ENCODE measurements around the gene TIMM17A. TPM values are rescaled to one million over a fixed set of nuclear protein-coding genes. Genes with fewer than 3 reads are reported as not detected.

TIMM17A gene
- total and polyA plus RNA-seq, 2 of the 4 experiments (the other 2 are of a cell fraction): 80.4 to 87.3 TPM

GRCh38 chr1:201930803-201931202 lies 24.5 kb upstream of the TIMM17A start:
- no peak overlapping the region for H2AK9ac ChIP-seq (replicated peaks; ENCODE audit: low read depth, low read length, poor library complexity)
- no TSS peak for BruUV-seq (replicated peaks)
- DNase-seq: no peak
- peaks cover 6% of the 10 kb centered on the region; the same call in 1 of the 2 replicates for H4K20me1 ChIP-seq (ENCODE audit: insufficient read depth, low read length)
- H3K4me3 ChIP-seq (ENCODE audit: insufficient read depth, low read depth, low read length): no peak overlapping the region
- peaks cover 11% of the 10 kb centered on the region for H3K4me1 ChIP-seq (ENCODE audit: control insufficient read depth, insufficient read depth, low read length)
- H4K91ac ChIP-seq (ENCODE audit: insufficient read depth, low read depth, low read length): no peak overlapping the region
- H2BK15ac ChIP-seq (ENCODE audit: low read depth, low read length): no peak overlapping the region
- intact Hi-C loops (cut with micrococcal nuclease): no loop called here
- H2AK5ac ChIP-seq (ENCODE audit: low read depth, low read length): no peak overlapping the region
- H3K56ac ChIP-seq (ENCODE audit: extremely low read depth, insufficient read depth, low read length): no peak overlapping the region
- no peaks in the 10 kb centered on the region for H3K9me3 ChIP-seq (ENCODE audit: control insufficient read depth, insufficient read depth, low read length)
- no peak overlapping the region for H3K23ac ChIP-seq (ENCODE audit: low read depth, low read length)
- dilution Hi-C loops (cut with HindIII; ENCODE audit: low sequenced_read_pairs, unreplicated experiment): no loop called here
- in situ Hi-C loops (cut with MboI; ENCODE audit: low sequenced_read_pairs): no loop called here
- ATAC-seq (ENCODE audit: low read depth): no peak
- CTCF ChIA-PET: interaction anchor here (0.6 kb wide), 1 partner anchor 24 kb away, joined by 3 read pairs; no protein-coding TSS in a partner anchor
- peaks cover 25% of the 10 kb centered on the region for H3K36me3 ChIP-seq (ENCODE audit: control insufficient read depth, insufficient read depth, low read length)
- H2BK120ac ChIP-seq (ENCODE audit: low read depth, low read length): no peak overlapping the region
- TF ChIP-seq CTCF (conservative IDR thresholded peaks at IDR 0.05; ENCODE audit: low read depth, low read length) (no peak), RFX5 (IDR thresholded peaks at IDR 0.05; ENCODE audit: low read depth, low read length) (no peak), FOS (IDR thresholded peaks at IDR 0.05; ENCODE audit: low read depth, low read length) (no peak), BHLHE40 (IDR thresholded peaks at IDR 0.05; ENCODE audit: low read depth, low read length) (no peak), MAFK (IDR thresholded peaks at IDR 0.05; ENCODE audit: low read depth, low read length) (no peak), POLR2A (IDR thresholded peaks at IDR 0.05; ENCODE audit: low read depth, low read length) (no peak), SMC3 (IDR thresholded peaks at IDR 0.05; ENCODE audit: low read depth, low read length) (no peak), RAD21 (IDR thresholded peaks at IDR 0.05; ENCODE audit: low read length) (no peak), NFE2L2 (IDR thresholded peaks at IDR 0.05; ENCODE audit: low read depth, low read length) (no peak), CHD1 (IDR thresholded peaks at IDR 0.05; ENCODE audit: low read depth, low read length) (no peak), MXI1 (IDR thresholded peaks at IDR 0.05; ENCODE audit: borderline replicate concordance, low read depth, low read length) (no peak), ELK1 (IDR thresholded peaks at IDR 0.05; ENCODE audit: borderline replicate concordance, low read depth, low read length) (no peak), RCOR1 (IDR thresholded peaks at IDR 0.05; ENCODE audit: insufficient replicate concordance, low read length) (no peak), CEBPB (IDR thresholded peaks at IDR 0.05; ENCODE audit: low read depth, low read length) (no peak), MAZ (IDR thresholded peaks at IDR 0.05; ENCODE audit: borderline replicate concordance, low read depth, low read length) (no peak)
- TF ChIP-seq, protein P1, sequence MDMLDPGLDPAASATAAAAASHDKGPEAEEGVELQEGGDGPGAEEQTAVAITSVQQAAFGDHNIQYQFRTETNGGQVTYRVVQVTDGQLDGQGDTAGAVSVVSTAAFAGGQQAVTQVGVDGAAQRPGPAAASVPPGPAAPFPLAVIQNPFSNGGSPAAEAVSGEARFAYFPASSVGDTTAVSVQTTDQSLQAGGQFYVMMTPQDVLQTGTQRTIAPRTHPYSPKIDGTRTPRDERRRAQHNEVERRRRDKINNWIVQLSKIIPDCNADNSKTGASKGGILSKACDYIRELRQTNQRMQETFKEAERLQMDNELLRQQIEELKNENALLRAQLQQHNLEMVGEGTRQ (IDR thresholded peaks at IDR 0.05; ENCODE audit: low read depth, low read length): no peak
- H4K5ac ChIP-seq (ENCODE audit: low read depth, low read length): no peak overlapping the region
- no peak overlapping the region for H3K27ac ChIP-seq (ENCODE audit: insufficient read depth, low read length)
- no peak overlapping the region for H3K4ac ChIP-seq (ENCODE audit: low read depth, low read length)
- peaks cover 18 to 67% of the 10 kb centered on the region in 2 experiments for H3K79me1 ChIP-seq (ENCODE audit: low read depth in 1 of 2, low read length in 2 of 2)
- POLR2A ChIA-PET (ENCODE audit: unreplicated experiment): no interaction called here
- H3K18ac ChIP-seq (ENCODE audit: low read depth, low read length): no peak overlapping the region
- no peak overlapping the region for H2BK5ac ChIP-seq (ENCODE audit: low read depth, low read length, poor library complexity, severe bottlenecking)
- peak overlapping the region in 1 of 2 experiments; percentile 5; a peak in 1 of 4 replicates for H4K8ac ChIP-seq (ENCODE audit: low read depth in 2 of 2, low read length in 2 of 2)
- no peak overlapping the region for H3K9ac ChIP-seq (ENCODE audit: low read depth, low read length)
- no peaks in the 10 kb centered on the region for H3K27me3 ChIP-seq (ENCODE audit: control insufficient read depth, insufficient read depth, low read length)
- H3K4me2 ChIP-seq (ENCODE audit: low read depth, low read length): no peak overlapping the region
- no peak overlapping the region for H2BK20ac ChIP-seq (ENCODE audit: low read depth, low read length)
- 0 out of 2 replicates have a peak overlapping the region, but pooled peaks have one; percentile 21 for H3K14ac ChIP-seq (replicated peaks; ENCODE audit: low read depth, low read length)
- H2AFZ ChIP-seq (replicated peaks; ENCODE audit: low read length, poor library complexity): no peak overlapping the region
- H3K9me1 ChIP-seq (ENCODE audit: insufficient read depth, low read length): peaks cover 23% of the 10 kb centered on the region
- 60 to 100% methylated on average over 1 of the region's 5 CpGs for WGBS, 2 experiments (ENCODE audit: extremely low coverage in 2 of 2, insufficient read length in 1 of 2)

Measured in IMR-90 (cell line).